ENCODE data around the gene GKN1. TPM values are rescaled to one million over a fixed set of nuclear protein-coding genes. Genes with fewer than 3 reads are reported as not detected.

GKN1 gene
- total and polyA plus RNA-seq, 2 of the 8 experiments (the other 6 are each of a cell fraction or from before 2014, with no cell fraction given): not detected

GRCh38 chr2:68992933-68993332 lies 18.5 kb downstream of the GKN1 start (continued):
- TF ChIP-seq EGR1 (IDR thresholded peaks at IDR 0.05; ENCODE audit: borderline replicate concordance, low read depth, low read length): no peak
- no peak for TF ChIP-seq SIRT6 (IDR thresholded peaks at IDR 0.05; ENCODE audit: low read length)
